Measurements from ENCODE around the gene MATN3.

The MATN3 gene

DNA sequence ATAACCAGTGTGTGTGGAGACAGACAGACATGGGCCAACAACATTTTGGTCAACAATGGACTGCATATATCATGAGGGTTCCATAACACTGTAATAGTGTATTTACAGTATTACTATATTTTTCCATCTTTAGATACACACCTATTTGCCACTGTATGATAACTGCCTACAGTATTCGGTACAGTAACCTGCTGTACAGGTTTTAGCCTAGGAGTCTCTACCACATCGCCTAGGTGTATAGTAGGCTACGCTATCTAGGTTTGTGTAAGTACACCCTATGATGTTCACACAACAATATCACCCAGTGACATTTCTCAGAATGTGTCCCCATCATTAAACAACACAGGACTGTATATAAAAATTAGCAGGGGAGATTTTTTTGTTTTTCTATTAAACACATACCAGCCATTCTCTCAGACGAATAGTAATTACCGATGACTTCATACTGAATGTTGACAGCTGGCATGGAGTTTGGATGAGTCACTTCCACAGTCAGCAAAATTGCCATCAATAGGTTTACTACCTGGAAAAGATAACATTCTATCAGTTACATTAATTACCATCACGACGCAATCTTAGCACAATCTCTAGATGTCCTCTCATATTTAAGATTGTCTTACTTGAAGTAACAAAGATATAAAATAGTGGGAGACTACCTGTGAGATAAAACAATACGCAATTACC lies 28.2 kb upstream of the MATN3 start:
- DNase-seq, result no peak
- intact Hi-C loops (cut with DNase I), result no loop called here

DNA sequence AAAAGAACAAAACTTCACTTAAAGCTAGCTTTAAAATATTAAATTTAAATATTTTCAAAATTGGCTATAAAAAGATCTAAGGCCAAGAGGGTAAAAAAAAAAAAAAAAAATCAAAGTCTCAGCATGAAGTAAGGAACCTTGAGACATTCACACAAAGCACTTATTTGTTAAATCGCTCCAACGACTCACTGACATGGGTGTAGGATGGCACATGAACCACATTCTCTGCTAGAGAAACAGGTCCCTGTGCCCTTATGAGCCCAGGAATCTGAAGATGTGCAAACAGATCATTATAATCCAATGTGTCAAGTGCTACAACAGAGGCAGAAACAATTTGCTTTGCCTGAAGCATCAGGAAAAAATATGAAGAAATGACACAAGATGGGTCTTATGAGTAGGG lies 25.2 kb upstream of the MATN3 start:
- no peak for DNase-seq
- intact Hi-C loops (cut with DNase I), result no loop called here

DNA sequence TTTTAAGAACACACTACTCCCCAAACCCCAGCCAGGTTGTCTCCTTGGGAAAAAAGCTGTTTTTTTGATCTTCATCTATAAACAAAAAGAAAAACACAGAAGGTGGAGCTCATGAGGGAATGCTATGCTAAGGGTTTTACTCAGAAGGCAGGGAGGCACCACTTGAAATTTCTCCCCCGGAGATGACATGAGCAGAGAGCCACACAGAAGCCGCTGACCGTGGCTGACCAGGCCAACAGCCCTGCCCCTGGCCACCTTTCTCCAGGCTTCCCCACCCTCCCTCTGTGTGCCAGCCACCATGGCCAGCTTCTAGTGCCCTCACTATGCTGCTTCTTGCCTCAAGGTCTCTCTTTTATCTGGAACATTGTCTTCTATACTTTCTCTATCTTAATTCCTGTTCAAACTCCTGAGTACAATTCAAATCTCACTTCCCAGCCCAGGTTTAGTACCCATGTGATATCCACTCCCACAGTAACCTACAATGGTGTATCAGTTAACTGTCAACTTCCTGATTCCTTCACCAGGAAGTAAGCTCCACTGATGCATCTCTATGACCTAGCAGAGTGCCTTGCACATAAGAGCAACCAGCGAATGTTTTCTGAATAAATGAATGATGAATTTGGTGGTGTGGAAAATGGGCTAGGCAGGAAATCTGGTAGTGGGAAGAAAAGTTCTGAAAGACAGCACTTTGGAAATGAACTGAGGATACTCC lies 23.6 kb upstream of the MATN3 start:
- DNase-seq, result no peak
- intact Hi-C loops (cut with DNase I), result no loop called here

DNA sequence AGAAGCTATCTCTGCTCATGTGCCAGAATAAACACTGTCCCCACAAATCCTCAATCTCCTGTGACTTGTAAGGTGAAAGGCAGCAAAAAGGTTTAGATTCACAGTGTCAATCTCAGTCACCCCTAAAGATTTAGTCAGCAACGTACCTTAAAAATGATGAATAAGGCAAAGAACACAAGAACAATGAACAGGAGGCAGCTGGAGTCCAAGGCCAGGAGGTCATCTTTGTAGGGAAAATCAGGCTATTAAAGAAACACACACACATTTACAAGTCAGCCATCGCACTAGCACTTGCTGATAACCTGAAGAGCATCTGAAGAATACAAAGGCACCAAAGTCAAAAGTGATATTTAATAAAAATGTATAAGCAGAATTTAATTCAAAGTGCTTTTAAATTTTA lies 22.4 kb upstream of the MATN3 start:
- intact Hi-C loops (cut with DNase I), result no loop called here

DNA sequence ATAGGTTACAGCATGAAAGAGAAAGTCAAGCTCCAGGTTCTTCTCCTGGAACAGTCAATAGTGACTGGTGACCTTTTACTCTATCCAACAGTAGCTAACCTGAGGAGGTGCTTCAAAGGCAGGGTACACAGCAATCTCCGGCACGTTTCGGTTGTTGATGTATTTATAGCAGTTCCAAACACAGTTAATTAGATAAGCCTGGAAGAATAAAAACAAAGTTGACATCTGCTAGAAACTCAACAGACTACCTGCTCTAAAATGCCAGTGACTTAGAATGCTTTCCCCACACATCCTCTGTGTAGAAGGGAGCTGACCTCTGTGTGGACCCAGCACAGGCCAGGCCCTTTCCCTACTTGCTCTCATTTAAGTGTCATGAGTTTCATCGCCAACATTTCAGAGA lies 21.8 kb upstream of the MATN3 start:
- DNase-seq, result no peak
- intact Hi-C loops (cut with DNase I), result no loop called here

More for the DNA sequence above, 22.4 kb upstream of the MATN3 start:
- DNase-seq, result no peak

DNA sequence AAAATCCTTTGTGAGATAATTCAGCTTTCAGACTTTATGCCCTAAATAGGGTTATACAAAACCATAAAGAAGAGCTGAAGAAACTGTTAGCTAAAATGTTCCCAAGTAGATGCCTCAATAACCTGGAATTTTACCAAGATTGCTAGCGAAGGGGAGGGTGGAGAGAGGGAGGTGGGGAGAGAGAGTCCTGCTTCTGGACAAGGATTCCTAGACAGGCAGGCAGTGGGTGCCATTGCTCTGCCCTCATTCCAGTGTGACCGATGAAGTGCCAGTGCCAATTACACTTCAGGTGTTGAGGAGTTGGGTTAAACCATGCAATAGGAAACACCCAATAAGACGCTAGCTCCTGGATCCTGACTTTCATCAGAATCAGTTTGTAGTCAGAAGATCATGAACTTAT lies 20.9 kb upstream of the MATN3 start:
- DNase-seq, result no peak
- intact Hi-C loops (cut with DNase I), result no loop called here

DNA sequence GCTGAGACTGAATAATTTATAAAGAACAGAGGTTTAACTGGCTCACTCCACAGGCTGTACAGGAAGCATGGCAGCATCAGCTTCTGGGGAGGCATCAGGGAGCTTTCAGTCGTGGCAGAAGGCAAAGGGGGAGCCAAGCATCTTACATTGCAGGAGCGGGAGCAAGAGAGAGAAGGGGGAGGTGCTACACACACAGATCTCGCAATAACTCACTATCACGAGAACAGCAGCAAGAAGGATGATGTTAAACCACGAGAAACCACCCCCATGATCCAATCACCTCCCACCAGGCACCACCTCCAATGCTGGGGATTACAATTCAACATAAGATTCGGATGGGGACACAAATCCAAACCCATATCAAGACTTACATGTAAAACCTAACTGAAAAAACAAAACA lies 17.8 kb upstream of the MATN3 start:
- DNase-seq, result no peak
- intact Hi-C loops (cut with DNase I), result no loop called here

DNA sequence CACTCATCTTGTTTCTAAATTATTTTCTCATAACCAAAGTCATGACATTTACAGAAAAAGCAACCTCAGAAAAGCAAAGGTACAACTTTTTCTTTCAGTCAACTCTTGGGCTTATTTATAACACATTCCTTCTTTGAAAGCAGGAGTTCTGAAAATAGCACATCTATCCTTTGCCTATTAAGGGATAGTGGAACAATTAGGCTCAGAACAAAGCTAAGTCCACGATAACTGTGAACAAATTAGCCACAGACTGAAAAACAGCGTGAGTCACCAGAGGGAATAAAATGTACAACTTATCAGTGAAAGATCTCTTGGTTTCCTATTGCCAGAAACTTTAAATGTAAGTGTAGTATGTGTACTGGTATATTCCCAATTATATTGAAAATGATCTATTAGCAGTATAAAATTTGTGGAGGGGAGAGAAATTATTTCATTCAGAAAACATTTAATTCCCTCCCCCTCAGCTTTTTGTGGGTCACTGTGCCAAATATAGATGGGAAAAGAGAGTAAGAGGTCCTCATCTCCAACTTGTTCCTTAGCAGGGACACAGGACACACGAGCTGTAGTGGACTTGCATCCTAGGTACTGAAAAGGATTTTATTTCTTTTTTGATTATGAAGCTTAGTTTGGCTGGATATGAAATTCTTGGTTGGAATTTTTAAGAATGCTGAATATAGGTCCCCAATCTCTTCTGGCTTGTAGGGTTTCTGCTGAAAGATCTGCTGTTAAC lies 15.4 kb upstream of the MATN3 start:
- no peak for DNase-seq
- intact Hi-C loops (cut with DNase I), result no loop called here

DNA sequence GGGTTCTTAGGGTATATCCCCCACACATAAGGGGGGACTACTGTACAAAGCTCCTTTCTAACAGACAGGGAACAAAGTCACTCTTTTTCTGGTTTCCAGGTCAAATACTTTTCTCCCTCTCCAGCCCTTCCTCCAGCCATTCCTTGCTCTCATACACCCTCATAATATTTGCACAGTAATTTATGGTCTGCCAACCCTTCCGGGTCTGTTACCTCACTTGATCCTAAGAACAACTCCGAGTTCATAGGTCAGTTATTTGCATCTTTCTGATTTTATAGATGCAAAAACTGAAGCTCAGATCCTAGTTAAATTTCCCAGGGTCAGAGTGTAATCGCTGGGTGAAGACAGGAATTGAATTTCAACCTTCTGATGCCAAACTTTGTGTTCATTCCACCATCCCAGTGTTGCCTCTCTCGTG lies 14.8 kb upstream of the MATN3 start:
- intact Hi-C loops (cut with DNase I), result no loop called here
- no peak for DNase-seq

DNA sequence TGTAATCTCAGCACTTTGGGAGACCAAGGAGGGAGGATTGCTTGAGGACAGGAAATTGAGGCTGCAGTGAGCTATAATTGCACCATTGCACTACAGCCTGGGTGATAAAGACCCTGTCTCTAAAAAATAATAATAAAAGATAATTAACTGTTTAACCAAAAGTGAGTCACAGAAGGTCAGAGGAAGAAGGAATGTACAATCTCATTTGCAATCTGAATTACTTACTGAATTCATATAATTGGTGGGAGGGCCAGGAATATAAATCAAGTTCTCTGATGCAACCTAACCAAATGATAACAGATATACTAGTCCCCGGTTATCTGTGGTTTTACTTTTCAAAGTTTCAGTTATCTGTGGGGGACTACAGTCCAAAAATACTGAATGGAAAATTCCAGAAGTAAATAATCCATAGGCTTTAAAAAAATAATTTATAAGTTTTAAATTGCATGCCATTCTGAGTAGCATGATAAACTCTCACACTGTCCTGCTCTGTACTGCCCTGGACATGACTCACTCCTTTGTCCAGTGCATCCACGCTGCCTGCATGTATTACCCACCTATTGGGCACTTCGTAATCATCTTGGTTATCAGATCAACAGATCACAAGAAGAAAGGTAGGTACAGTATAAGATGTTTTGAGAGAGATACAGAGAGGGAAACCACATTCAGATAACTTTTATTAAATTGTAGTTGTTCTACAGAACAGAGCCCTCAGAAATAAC lies 12.8 kb upstream of the MATN3 start:
- DNase-seq, result no peak

DNA sequence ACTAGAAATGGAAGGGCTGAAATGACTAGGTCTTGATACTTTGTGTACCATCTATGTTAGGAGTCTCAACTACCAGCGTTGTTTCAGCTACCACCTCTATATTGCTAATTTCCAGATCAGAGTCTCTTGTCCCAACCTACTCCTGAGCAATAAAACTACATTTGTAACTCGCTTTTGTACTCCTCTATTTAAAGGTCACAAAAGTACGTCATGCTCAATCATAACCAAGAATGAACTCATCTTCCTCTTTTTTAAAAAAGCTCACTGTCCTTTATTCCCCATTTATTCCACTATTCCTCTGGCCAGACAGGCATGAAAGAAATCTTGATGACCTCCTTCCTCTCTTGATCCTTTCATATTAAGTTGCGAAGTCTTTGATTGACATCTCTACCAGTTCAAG lies 11.2 kb upstream of the MATN3 start:
- DNase-seq, result no peak
- intact Hi-C loops (cut with DNase I), result no loop called here

More for the DNA sequence above, 12.8 kb upstream of the MATN3 start:
- intact Hi-C loops (cut with DNase I), result no loop called here

DNA sequence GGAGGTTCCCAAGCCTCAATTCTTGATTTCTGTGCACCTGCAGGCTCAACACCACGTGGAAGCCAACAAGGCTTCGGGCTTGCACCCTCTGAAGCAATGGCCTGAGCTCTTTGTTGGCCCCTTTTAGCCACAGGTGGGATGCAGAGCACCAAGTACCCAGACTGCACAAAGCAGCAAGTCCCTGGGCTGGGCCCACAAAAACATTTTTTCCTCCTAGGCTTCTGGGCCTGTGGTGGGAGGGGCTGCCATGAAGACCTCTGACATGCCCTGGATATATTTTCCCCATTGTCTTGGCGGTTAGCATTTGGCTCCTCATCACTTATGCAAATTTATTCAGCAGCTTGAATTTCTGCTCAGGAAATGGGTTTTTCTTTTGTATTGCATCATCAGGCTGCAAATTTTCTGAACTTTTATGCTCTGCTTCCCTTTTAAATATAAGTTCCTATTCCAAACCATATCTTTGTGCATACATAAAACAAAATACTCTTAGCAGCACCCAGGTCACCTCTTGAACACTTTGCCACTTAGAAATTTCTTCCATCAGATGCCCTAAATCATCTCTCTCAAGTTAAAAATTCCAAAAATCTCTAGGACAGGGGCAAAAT lies 9.0 kb upstream of the MATN3 start:
- intact Hi-C loops (cut with DNase I), result no loop called here
- no peak for DNase-seq

DNA sequence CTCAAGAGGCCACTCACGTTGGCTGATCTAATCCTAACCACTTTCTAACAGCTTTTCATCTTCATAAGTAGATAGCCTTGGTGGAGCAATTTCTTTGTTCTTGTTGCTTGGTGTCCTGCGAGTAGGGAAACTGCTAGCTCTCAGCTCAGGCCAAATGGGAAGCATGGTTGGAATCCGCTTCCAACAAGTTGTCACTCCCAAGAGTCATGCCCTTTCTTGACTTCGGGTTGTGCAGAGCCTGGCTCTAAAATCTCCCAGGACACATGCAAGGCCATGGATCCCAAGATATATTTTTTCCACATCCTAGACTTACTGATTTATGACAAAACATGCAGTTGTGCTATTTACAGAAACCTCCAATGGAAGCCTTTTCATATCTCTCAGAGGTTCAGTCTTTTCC lies 7.3 kb upstream of the MATN3 start:
- intact Hi-C loops (cut with DNase I), result no loop called here
- no peak for DNase-seq

DNA sequence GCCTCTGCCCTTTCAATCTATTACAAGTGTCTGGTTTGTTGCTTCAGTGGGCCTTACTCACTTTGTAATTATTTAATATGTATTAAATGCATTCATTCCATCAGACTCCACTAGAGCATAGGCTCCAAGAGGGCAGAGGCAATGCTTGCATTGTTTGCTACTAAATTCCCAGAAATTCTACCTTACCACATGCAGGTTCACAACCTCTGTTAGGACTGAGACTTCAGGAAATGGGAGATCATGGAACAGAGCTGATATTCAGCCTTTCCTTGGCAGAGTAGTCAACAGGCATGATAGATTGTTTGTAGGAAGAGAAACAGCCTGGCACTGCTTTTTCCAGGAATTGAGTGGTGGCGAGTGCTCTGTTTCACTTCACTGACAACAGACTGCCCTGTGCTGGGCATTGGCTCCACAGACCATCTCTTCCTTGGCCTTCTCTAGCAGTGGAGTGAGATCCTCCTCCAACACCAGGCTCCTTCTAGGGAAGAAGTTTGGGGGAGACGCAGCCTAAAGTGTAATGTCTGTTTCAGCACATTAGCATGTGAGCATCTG lies 6.2 kb upstream of the MATN3 start:
- DNase-seq, result no peak
- intact Hi-C loops (cut with DNase I), result no loop called here

DNA sequence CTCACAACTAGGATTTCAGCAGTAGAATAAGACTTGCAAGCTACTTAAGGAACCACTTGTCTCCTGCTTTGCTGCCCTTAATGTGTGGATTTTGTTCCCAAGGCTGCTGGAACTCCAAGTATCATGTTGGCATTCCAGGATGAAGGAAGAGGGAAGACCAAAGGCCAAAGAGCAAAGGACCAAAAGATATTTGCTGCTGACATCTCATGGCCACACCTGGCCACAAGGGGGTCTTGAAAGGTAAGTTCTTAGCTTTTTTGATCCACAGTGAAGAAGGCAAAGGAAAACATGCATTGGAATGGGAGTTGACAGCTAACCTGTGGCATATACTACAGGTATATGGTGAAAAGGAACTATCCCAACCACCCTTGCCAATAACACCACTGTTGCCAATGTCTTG lies 3.9 kb upstream of the MATN3 start:
- intact Hi-C loops (cut with DNase I), result no loop called here
- no peak for DNase-seq

DNA sequence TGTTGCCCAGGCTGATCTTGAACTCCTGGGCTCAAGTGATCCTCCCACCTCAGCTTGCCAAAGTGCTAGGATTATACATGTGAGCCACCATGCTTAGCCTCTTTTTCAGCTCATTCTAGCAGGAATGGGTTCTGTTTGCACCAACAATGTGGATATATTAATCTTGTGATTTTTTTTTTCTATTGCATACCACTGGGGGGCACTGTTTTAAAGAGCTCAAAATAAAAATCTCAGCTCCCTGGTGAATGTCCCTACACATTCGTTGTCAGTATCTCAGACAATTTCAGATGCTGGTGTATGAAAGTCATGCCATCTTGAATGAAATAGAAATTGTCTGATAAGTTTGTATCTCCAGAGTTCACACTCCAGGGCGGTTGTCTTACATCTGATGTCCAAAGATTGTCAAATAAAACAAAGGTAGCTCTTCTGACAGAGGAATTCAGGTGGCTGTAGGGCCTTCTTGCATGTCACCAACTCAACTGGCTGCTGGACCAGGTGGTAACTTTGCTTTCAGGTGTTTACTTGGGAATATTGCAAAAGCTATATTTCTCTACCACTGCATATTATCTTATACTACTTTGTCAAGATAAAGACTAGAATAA lies 3.1 kb upstream of the MATN3 start:
- no peak for DNase-seq
- intact Hi-C loops (cut with DNase I), result loop anchor here (1.0 kb wide), 1 partner anchor 83 kb away; no protein-coding TSS in a partner anchor

DNA sequence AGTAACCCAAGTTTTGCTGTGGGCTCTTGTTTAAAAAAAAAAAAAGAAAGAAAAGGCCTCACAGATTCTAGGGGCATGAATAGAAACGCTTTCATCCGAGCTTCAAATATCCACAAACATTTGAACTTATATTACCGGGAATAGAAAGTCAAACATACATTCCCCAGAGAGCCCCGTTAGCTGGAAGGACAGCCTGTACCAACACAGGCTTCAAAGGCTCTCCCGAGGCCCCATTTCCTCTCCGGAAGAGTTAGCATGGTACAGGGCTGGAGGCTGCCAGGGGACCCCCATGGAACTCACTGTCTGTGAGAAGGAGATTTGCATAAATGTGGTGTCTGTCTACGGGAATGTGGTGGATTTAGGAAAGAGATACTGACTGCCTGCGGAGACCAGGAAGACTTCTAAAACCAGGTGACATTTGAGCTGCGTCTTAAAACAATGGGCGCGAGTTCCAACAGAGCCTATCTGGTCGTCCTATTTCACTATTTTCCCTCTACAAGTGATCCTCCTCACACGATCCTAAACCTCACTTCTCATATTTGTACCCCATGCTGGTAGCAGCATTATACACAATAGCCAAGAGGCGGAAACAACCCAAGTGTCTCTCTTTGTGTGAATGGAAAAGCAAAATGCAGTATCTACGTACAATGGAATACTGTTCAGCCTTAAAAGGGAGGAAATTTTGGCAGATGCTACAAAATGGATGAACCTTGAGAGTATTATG lies 820 bp upstream of the MATN3 start:
- intact Hi-C loops (cut with DNase I), result no loop called here
- DNase-seq, result no peak

DNA sequence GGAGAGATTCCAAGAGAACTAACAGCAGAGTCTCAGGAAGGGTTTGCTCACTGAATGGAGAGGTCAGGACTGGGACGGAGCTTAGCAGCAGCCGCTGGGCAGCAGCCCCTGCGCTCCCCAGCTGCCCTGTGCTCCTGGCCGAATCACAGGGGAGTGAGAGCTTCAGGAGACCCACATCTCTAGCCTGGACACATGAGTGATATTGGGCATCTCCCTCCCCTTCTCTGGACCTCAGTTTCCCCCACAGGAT lies 511 bp downstream of the MATN3 start:
- DNase-seq, result no peak
- intact Hi-C loops (cut with DNase I), result no loop called here

DNA sequence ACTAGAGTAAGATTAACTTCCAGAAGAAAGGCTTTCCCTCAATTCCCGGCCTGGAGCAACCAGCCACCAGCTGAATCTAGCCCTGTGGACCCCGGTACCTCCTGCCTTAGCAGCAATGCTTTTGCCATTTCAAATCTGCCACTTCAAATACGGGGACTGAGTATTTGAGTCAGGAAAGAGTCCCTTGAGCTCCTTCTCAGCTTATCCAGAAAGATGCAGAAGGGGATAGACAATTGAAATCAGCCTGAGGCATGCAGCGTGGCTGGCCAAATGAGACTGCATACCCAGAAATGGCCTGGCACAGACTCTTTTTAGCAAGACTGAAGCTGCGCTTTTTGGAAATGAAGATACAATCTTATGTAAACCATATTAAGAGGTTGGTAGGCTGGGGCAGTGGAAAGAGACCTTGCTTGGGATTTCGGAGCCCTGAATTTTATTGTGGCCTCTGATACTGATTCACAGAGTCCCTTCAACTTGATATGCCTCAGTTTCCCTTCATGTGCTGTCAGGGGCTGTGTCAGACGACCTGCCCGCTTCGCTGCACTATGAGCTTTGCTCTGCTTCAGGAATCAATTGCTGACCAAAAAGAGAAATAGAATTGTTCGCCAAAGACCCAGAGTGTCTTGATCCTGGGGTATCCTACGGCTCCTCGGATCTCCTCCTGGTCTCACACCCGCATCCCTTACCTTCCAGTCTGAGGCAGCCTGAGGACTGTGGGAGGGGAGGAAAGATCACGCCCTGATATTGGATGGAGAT lies 1.0 kb downstream of the MATN3 start:
- no peak for DNase-seq
- intact Hi-C loops (cut with DNase I), result no loop called here

All from posterior cingulate gyrus (tissue), 11 donors.